Rectal smooth muscle tissue (tissue), 1 donor: ENCODE measurements around the gene TMEM204.

Experiments used
- H3K27ac ChIP-seq: one replicate; pipeline ENCODE4 v1.7.0; 2013; ENCODE audit warnings: low read depth, low read length, inconsistent platforms
- H3K27me3 ChIP-seq: one replicate; pipeline ENCODE4 v1.7.0; 2013; ENCODE audit warnings: low read length; ENCODE audit not compliant: control insufficient read depth, insufficient read depth
- H3K36me3 ChIP-seq: one replicate; pipeline ENCODE4 v1.7.0; 2013; ENCODE audit warnings: low read length; ENCODE audit not compliant: control insufficient read depth, insufficient read depth
- H3K4me1 ChIP-seq: one replicate; pipeline ENCODE4 v1.7.0; 2013; ENCODE audit warnings: low read length; ENCODE audit not compliant: control insufficient read depth, insufficient read depth
- H3K4me3 ChIP-seq: one replicate; pipeline ENCODE4 v1.7.0; 2013; ENCODE audit warnings: low read length
- H3K9ac ChIP-seq: one replicate; pipeline ENCODE4 v1.7.0; 2013; ENCODE audit warnings: low read length

TMEM204 gene

GRCh38 chr16:1550696-1551095 lies 17.2 kb downstream of the TMEM204 start:
- Histone ChIP-seq H3K27ac (no peak overlapping the region), H3K9ac (no peak overlapping the region), H3K4me1 (peaks cover 7% of the 10 kb centered on the region), H3K4me3 (no peak overlapping the region), H3K27me3 (no peaks in the 10 kb centered on the region), H3K36me3 (peaks cover 9% of the 10 kb centered on the region)

- peaks cover 3% of the 10 kb centered on the region for H3K4me1 ChIP-seq
- peaks cover 10% of the 10 kb centered on the region for H3K36me3 ChIP-seq
- no peak overlapping the region for H3K27ac ChIP-seq
- no peaks in the 10 kb centered on the region for H3K27me3 ChIP-seq
- no peak overlapping the region for H3K4me3 ChIP-seq
- no peak overlapping the region for H3K9ac ChIP-seq
Measured at GRCh38 chr16:1551166-1551565, 17.7 kb downstream of the TMEM204 start.

DNA sequence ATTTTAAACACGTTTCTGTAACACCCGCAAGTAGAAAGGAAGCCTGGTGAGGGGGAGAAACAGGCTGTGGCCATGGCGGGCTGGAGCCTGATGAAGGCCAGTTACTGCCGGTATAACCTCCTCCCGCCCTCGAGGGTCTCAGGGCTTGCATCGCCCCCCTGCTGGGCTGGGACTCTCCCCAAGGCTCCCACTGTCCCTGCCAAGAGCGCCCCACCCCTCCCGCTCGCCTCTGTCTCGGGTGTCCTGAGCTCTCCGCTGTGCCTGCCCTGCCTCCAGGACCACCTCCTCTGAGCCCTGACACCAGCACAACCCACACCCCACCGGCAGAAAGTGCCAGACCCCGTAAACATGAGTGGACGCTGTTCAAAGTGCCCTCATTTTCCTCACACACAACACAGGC lies 18.7 kb downstream of the TMEM204 start:
- peaks cover 13% of the 10 kb centered on the region for H3K36me3 ChIP-seq
- H3K9ac ChIP-seq = no peak overlapping the region
- peaks cover 3% of the 10 kb centered on the region for H3K4me1 ChIP-seq
- H3K4me3 ChIP-seq = no peak overlapping the region
- no peaks in the 10 kb centered on the region for H3K27me3 ChIP-seq
- H3K27ac ChIP-seq = no peak overlapping the region

DNA sequence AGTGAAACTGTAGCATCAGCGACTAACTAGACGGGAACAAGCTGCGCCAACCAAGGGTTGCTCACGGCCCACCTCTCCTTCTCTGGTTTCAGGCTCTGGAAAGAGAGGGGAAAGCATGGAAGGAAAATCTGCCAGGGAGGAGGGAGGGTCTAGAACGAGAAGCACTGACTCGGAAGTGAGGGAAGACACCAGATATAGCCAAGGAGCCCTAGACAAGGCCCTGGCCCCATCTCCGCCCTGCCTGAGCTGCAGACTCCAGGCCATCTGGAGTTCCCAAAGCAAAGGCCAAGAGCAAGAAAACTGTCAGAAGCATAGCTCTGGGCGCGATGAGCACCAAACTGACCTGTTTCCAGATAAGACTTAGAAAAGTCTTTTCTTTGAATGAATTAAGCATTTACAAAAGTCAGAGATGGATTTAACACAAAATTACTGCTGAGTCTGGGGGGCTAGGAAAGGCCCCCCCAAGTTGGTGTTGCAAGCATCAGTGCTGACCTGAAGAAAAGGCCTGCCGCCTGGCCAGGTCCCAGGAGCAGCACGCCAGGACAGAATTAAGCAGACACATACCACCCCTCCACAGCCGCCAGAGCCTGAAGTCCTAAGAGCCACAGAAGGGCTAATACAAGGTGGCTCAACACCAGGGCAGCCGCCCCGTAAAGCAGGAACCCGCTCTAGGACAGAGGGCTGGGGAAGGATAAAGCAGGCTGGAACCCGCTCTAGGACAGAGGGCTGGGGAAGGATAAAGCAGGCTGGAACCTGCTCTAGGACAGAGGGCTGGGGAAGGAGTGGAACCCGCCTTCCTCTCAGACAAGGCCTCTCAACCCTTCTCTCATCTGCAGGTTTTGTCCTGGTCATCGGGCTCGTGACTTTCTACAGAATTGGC lies 20.7 kb downstream of the TMEM204 start:
- Histone ChIP-seq H3K4me1 (peaks cover 3% of the 10 kb centered on the region), H3K27me3 (no peaks in the 10 kb centered on the region), H3K4me3 (no peak overlapping the region), H3K9ac (no peak overlapping the region), H3K36me3 (peaks cover 17% of the 10 kb centered on the region), H3K27ac (no peak overlapping the region)

DNA sequence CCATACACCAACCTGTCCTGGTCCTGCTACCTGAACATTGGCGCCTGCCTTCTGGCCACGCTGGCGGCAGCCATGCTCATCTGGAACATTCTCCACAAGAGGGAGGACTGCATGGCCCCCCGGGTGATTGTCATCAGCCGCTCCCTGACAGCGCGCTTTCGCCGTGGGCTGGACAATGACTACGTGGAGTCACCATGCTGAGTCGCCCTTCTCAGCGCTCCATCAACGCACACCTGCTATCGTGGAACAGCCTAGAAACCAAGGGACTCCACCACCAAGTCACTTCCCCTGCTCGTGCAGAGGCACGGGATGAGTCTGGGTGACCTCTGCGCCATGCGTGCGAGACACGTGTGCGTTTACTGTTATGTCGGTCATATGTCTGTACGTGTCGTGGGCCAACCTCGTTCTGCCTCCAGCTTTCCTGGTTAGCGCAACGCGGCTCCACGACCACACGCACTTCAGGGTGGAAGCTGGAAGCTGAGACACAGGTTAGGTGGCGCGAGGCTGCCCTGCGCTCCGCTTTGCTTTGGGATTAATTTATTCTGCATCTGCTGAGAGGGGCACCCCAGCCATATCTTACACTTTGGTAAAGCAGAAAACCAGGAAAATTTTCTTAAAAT lies 21.5 kb downstream of the TMEM204 start:
- H3K27ac ChIP-seq = no peak overlapping the region
- H3K4me3 ChIP-seq = no peak overlapping the region
- no peaks in the 10 kb centered on the region for H3K27me3 ChIP-seq
- no peak overlapping the region for H3K9ac ChIP-seq
- no peaks in the 10 kb centered on the region for H3K4me1 ChIP-seq
- peaks cover 22% of the 10 kb centered on the region for H3K36me3 ChIP-seq

- H3K27ac ChIP-seq = no peak overlapping the region
- H3K9ac ChIP-seq = no peak overlapping the region
- no peak overlapping the region for H3K4me3 ChIP-seq
- no peaks in the 10 kb centered on the region for H3K4me1 ChIP-seq
- H3K27me3 ChIP-seq = no peaks in the 10 kb centered on the region
- peaks cover 27% of the 10 kb centered on the region for H3K36me3 ChIP-seq
Measured at GRCh38 chr16:1556254-1556653, 22.8 kb downstream of the TMEM204 start.

GRCh38 chr16:1557074-1557473 lies 23.6 kb downstream of the TMEM204 start:
- H3K4me3 ChIP-seq = no peak overlapping the region
- H3K27me3 ChIP-seq = no peaks in the 10 kb centered on the region
- no peak overlapping the region for H3K9ac ChIP-seq
- no peak overlapping the region for H3K27ac ChIP-seq
- no peaks in the 10 kb centered on the region for H3K4me1 ChIP-seq
- peaks cover 27% of the 10 kb centered on the region for H3K36me3 ChIP-seq

DNA sequence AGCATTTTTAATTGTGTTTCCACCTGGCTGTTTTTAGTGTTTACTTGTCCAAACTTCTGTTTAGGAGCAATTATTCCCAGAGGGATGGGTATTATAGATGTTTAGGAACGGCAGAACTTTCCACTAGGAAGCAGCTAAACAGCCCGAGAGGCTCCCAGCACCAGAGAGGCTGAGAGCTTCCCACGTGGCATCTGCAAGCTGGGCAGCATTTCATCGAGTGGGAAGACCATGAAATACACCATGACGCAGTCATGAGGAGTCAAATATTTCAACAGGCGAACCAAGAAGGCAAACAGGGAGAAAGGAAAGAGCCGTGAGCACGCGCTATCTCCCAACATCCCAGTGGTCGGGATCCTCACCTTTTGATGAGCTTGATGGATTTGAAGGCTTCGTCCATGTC lies 24.1 kb downstream of the TMEM204 start:
- peaks cover 27% of the 10 kb centered on the region for H3K36me3 ChIP-seq
- H3K4me1 ChIP-seq = no peaks in the 10 kb centered on the region

DNA sequence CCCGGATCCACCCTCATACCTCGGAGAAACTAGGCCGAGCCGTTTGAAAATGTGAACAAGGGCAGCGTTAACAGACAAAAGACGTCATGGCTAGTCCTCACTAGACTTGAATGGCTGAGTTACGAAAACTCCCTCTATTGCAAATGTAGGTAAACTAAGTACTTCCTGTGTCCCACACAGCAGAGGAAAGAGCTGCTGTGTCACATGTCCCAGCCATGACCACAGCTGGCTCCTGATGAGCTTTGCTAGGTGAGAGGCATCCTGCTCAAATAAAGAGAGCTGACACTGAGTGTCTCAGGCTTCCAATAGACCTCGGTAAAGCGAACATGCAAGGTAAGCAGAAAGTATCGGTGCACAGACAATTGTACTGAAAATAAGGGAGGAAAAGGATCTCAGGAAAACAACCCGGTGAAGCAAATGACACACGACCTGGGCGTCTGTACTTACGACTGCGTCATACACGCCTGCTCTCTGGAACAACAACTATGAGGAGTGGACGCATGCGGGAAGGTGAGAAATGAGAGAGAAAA lies 26.0 kb downstream of the TMEM204 start:
- Histone ChIP-seq H3K4me1 (no peaks in the 10 kb centered on the region), H3K27me3 (no peaks in the 10 kb centered on the region), H3K36me3 (peaks cover 29% of the 10 kb centered on the region), H3K9ac (no peak overlapping the region), H3K27ac (no peak overlapping the region), H3K4me3 (no peak overlapping the region)

More for the DNA sequence above, 24.1 kb downstream of the TMEM204 start:
- Histone ChIP-seq H3K4me3 (no peak overlapping the region), H3K27ac (no peak overlapping the region), H3K9ac (no peak overlapping the region), H3K27me3 (no peaks in the 10 kb centered on the region)

- Histone ChIP-seq H3K27ac (no peak overlapping the region), H3K36me3 (peaks cover 23% of the 10 kb centered on the region), H3K27me3 (no peaks in the 10 kb centered on the region)
Measured at GRCh38 chr16:1560153-1560552, 26.7 kb downstream of the TMEM204 start.

GRCh38 chr16:1560866-1561265 lies 27.4 kb downstream of the TMEM204 start:
- no peaks in the 10 kb centered on the region for H3K4me1 ChIP-seq
- H3K9ac ChIP-seq = no peak overlapping the region
- no peak overlapping the region for H3K4me3 ChIP-seq
- H3K27me3 ChIP-seq = no peaks in the 10 kb centered on the region
- no peak overlapping the region for H3K27ac ChIP-seq
- peaks cover 20% of the 10 kb centered on the region for H3K36me3 ChIP-seq

More at GRCh38 chr16:1560153-1560552, 26.7 kb downstream of the TMEM204 start:
- Histone ChIP-seq H3K4me3 (no peak overlapping the region), H3K4me1 (no peaks in the 10 kb centered on the region), H3K9ac (no peak overlapping the region)

DNA sequence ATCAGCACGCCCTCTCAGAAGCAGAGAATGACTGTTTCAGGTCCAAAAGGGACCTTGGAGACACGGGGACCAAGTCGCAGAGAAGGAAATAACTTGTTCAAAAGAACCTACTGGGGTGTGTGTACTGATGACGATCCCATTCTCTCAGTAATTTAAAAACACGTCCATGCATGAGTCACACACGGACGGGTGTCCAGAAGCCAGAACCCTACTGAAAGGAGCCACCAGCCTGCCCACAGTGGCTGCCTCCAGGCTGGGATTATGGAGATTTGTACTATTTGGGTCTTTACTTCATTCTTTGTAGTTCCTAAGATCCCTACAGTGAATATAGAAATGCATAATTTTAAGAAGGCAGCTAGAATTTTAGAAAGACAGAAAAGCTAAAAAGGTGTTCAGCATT lies 27.8 kb downstream of the TMEM204 start:
- Histone ChIP-seq H3K36me3 (peaks cover 17% of the 10 kb centered on the region), H3K27me3 (no peaks in the 10 kb centered on the region), H3K9ac (no peak overlapping the region), H3K4me3 (no peak overlapping the region), H3K4me1 (no peaks in the 10 kb centered on the region), H3K27ac (no peak overlapping the region)
